K562 (cell line): Measurements from ENCODE around the gene PHYH. TPM values are rescaled to one million over a fixed set of nuclear protein-coding genes. Genes with fewer than 3 reads are reported as not detected.

Source experiments
- ATAC-seq: fragments of 200-7000 bp; cut with Tn5 transposase; 3 replicates; pipeline ENCODE4 v1.9.1; 2020; ENCODE audit warnings: moderate library complexity
- BruUV-seq: library from RNA; stranded (reverse); fragments of 400-500 nt; replicated peaks from 2 replicates; lab custom pipeline; 2021; lab: Mats Ljungman, UMichigan
- CTCF ChIA-PET: fragments of 300-600 bp; formaldehyde crosslinking; extraction: SDS; loops from one replicate; lab custom pipeline; 2021; ENCODE audit warnings: low intra/inter-chr PET ratio; lab: Yijun Ruan, JAX
- POLR2A ChIA-PET: fragments of 300-600, 350-650 bp; sonication (Branson Sonifier 250); formaldehyde crosslinking; extraction: SDS; loops from one replicate; lab custom pipeline; 2021; ENCODE audit warnings: antibody characterized with exemption, inconsistent platforms; lab: Yijun Ruan, JAX
- DNase-seq, 4 experiments: peaks; one replicate each; pipeline versions ENCODE4 v3.0.0 to v3.0.0-alpha.2; 2011 to 2018; ENCODE audit warnings: low spot score in 3 of 4, mixed read lengths in 3 of 4; ENCODE audit errors: extremely low read depth in 1 of 4
- FAIRE-seq: peaks from 2 replicates; lab custom pipeline; 2011; peaks lifted over from hg19 to GRCh38; lab: Jason Lieb, UNC
- H2AFZ ChIP-seq: 2 replicates; pipeline ENCODE4 v1.6.0; 2011; ENCODE audit warnings: low read depth, low read length, control low read depth, inconsistent platforms
- H3K27ac ChIP-seq: fragments of 200-600 bp; 3 replicates; pipeline ENCODE4 v1.8.0; 2011; ENCODE audit warnings: low read depth, mild to moderate bottlenecking, control low read depth, inconsistent platforms, low read length, moderate library complexity, mixed read lengths; ENCODE audit errors: extremely low read depth
- H3K27me3 ChIP-seq, 2 experiments: fragments of 300-600 bp in 1 of 2; 2 replicates in 1 of 2; 3 replicates in 1 of 2; pipeline versions ENCODE4 v1.6.0 to v1.8.0; 2011; ENCODE audit warnings: inconsistent platforms in 2 of 2, low read length in 2 of 2, mild to moderate bottlenecking in 1 of 2, mixed read lengths in 1 of 2, moderate library complexity in 1 of 2; ENCODE audit not compliant: control insufficient read depth in 2 of 2, insufficient read depth in 2 of 2
- H3K36me3 ChIP-seq: fragments of 300-600 bp; 3 replicates; pipeline ENCODE4 v1.8.0; 2011; ENCODE audit warnings: mild to moderate bottlenecking, low read length, inconsistent platforms; ENCODE audit not compliant: control insufficient read depth, insufficient read depth
- H3K4me1 ChIP-seq, 2 experiments: fragments of 200-600 bp in 1 of 2; replicated peaks in 1 of 2; 2 replicates in 1 of 2; 3 replicates in 1 of 2; pipeline versions ENCODE4 v1.5.1 to v1.8.0; 2011; ENCODE audit warnings: inconsistent platforms in 2 of 2, low read length in 2 of 2, mild to moderate bottlenecking in 1 of 2, mixed read lengths in 1 of 2, moderate library complexity in 1 of 2; ENCODE audit not compliant: control insufficient read depth in 2 of 2, insufficient read depth in 2 of 2
- H3K4me2 ChIP-seq: 2 replicates; pipeline ENCODE4 v1.6.1; 2011; ENCODE audit warnings: low read length, control low read depth, inconsistent platforms, mixed read lengths; ENCODE audit not compliant: insufficient read depth
- H3K4me3 ChIP-seq: fragments of 200-600 bp; sonication (generic), shearing (Covaris generic); 2 replicates; pipeline ENCODE4 v1.5.1; 2016; ENCODE audit warnings: control low read depth, inconsistent platforms
- H3K79me2 ChIP-seq: fragments of 200-600 bp; 3 replicates; pipeline ENCODE4 v1.8.0; 2011; ENCODE audit warnings: low read length, inconsistent platforms; ENCODE audit not compliant: control insufficient read depth, insufficient read depth
- H3K9ac ChIP-seq, 2 experiments: 2 replicates each; pipeline versions ENCODE4 v1.6.0 to v1.6.1; 2011; ENCODE audit warnings: low read depth in 2 of 2, low read length in 2 of 2, control low read depth in 1 of 2, inconsistent platforms in 1 of 2, mild to moderate bottlenecking in 1 of 2, mixed read lengths in 1 of 2; ENCODE audit not compliant: insufficient read depth in 1 of 2
- H3K9me1 ChIP-seq: one replicate; pipeline ENCODE4 v1.6.0; 2011; ENCODE audit warnings: inconsistent platforms, mild to moderate bottlenecking, low read length, moderate library complexity; ENCODE audit not compliant: control insufficient read depth, insufficient read depth
- H3K9me3 ChIP-seq: replicated peaks from 2 replicates; pipeline ENCODE4 v1.5.1; 2011; ENCODE audit warnings: low read depth, low read length, inconsistent platforms; ENCODE audit not compliant: control insufficient read depth, insufficient read depth
- H4K20me1 ChIP-seq: replicated peaks from 2 replicates; pipeline ENCODE4 v1.6.1; 2011; ENCODE audit warnings: low read length, inconsistent platforms, mixed read lengths; ENCODE audit not compliant: control insufficient read depth, insufficient read depth
- CHD4 ChIP-seq: fragments of 200-600 bp; sonication (generic); IDR thresholded peaks from 3 replicates; pipeline ENCODE4 v1.6.1; 2012; ENCODE audit warnings: low read depth, mild to moderate bottlenecking, mixed read lengths, low read length, inconsistent platforms; ENCODE audit not compliant: insufficient read depth, insufficient replicate concordance, poor library complexity, severe bottlenecking
- GTF3C2 ChIP-seq: IDR thresholded peaks from 3 replicates; pipeline ENCODE4 v1.6.1; 2011; ENCODE audit warnings: borderline replicate concordance, mild to moderate bottlenecking, moderate library complexity; ENCODE audit not compliant: insufficient read length; ENCODE audit errors: extremely low read depth
- LCOR ChIP-seq: sonication (generic); formaldehyde crosslinking; IDR thresholded peaks from 2 replicates; pipeline ENCODE4 v1.8.0; 2022; ENCODE audit warnings: mild to moderate bottlenecking, missing genetic modification reagents
- MCM2 ChIP-seq: fragments of 450-650 bp; IDR thresholded peaks from 2 replicates; pipeline ENCODE4 v1.6.1; 2017; ENCODE audit warnings: low read depth, mild to moderate bottlenecking
- MCM3 ChIP-seq: fragments of 450-650 bp; IDR thresholded peaks from 2 replicates; pipeline ENCODE4 v1.6.1; 2016
- MEF2A ChIP-seq: IDR thresholded peaks from 2 replicates; pipeline ENCODE4 v1.6.1; 2011; ENCODE audit warnings: low read depth, mild to moderate bottlenecking, low read length, moderate library complexity; ENCODE audit not compliant: control insufficient read depth
- PHTF2 ChIP-seq: fragments of 250-450 bp; sonication (Bioruptor Pico); IDR thresholded peaks from 2 replicates; pipeline ENCODE4 v1.5.0; 2021; ENCODE audit warnings: mild to moderate bottlenecking
- PTBP1 ChIP-seq: fragments of 200-400 bp; formaldehyde crosslinking; IDR thresholded peaks from 2 replicates; pipeline ENCODE4 v1.6.1; 2017; ENCODE audit warnings: low read depth, low read length
- RFX7 ChIP-seq: fragments of 250-450 bp; sonication (Bioruptor Pico); IDR thresholded peaks from 2 replicates; pipeline ENCODE4 v1.5.1; 2021; ENCODE audit warnings: mild to moderate bottlenecking
- SIRT6 ChIP-seq: IDR thresholded peaks from one replicate; pipeline ENCODE4 v1.6.1; 2012; ENCODE audit warnings: low read depth, mild to moderate bottlenecking, control low read depth, inconsistent platforms, low read length, moderate library complexity
- TCF3 ChIP-seq: sonication (generic); formaldehyde crosslinking; IDR thresholded peaks from 2 replicates; pipeline ENCODE4 v1.4.0; 2020; ENCODE audit warnings: mild to moderate bottlenecking, missing genetic modification reagents
- THAP12 ChIP-seq: fragments of 250-450 bp; sonication (Bioruptor Pico); IDR thresholded peaks from 2 replicates; pipeline ENCODE4 v1.9.0; 2021; ENCODE audit warnings: mild to moderate bottlenecking, inconsistent platforms
- ZFX ChIP-seq: sonication (generic); formaldehyde crosslinking; IDR thresholded peaks from 2 replicates; pipeline ENCODE4 v1.8.0; 2022; ENCODE audit warnings: mild to moderate bottlenecking, missing genetic modification reagents, moderate library complexity
- ZNF197 ChIP-seq: fragments of 200-800 bp; sonication (Bioruptor generic); IDR thresholded peaks from 2 replicates; pipeline ENCODE4 v1.6.1; 2016; ENCODE audit warnings: low read depth, missing genetic modification characterization, missing compliant biosample characterization
- ZNF239 ChIP-seq: fragments of 250-450 bp; sonication (Bioruptor Pico); IDR thresholded peaks from 2 replicates; pipeline ENCODE4 v1.4.0; 2020; ENCODE audit warnings: mild to moderate bottlenecking
- ZNF384 ChIP-seq: IDR thresholded peaks from 2 replicates; pipeline ENCODE4 v1.6.1; 2012; ENCODE audit warnings: low read depth, low read length, improper control_type of control experiment
- ZNF444 ChIP-seq: fragments of 250-450 bp; sonication (Bioruptor Pico); IDR thresholded peaks from 2 replicates; pipeline ENCODE4 v1.4.0; 2020; ENCODE audit warnings: mild to moderate bottlenecking, moderate library complexity
- ZNF655 ChIP-seq: fragments of 250-450 bp; sonication (Bioruptor Pico); IDR thresholded peaks from 2 replicates; pipeline ENCODE4 v1.5.0; 2021
- WGBS: fragments of 100-300 bp; shearing (Covaris generic); methylation state at CpG from one replicate; pipeline ENCODE4 v1.1.6; 2016; ENCODE audit warnings: low coverage, mixed read lengths; ENCODE audit not compliant: insufficient coverage; ENCODE audit errors: missing lambda C conversion rate; 5-methylcytosine and 5-hydroxymethylcytosine counted together
- in situ Hi-C: fragments of 300-500 bp; cut with MboI; formaldehyde crosslinking; loops from 4 replicates; pipeline ENCODE4 v1.15.0; 2018; ENCODE audit warnings: inconsistent platforms, mixed read lengths
- intact Hi-C: fragments of 100-400 bp; cut with micrococcal nuclease; formaldehyde crosslinking; loops from 2 replicates; pipeline ENCODE4 v1.14.2; 2022
- polyA plus RNA-seq, 8 experiments: library from polyadenylated mRNA; depleted of rRNA in 4 of 8; stranded (reverse) in 5 of 8; unstranded in 3 of 8; fragments of >200 nt; fragmentation: Nextera tagmentation in 2 of 8; fragmentation: Illumina TruSeq in 1 of 8; extraction: Ambion mirVana in 2 of 8; extraction: Trizol in 1 of 8; gene quantifications; 2 replicates each; pipeline versions ENCODE4 v1.2.1 to v1.2.3, GENCODE V29; 2011 to 2014; ENCODE audit warnings: inconsistent platforms in 1 of 8, missing spikeins in 1 of 8
- total RNA-seq, 7 experiments: library from RNA; depleted of rRNA in 6 of 7; stranded (reverse); fragments of >200 nt in 6 of 7; fragmentation: Illumina TruSeq in 2 of 7; extraction: Trizol in 2 of 7; gene quantifications; 2 replicates each; pipeline versions ENCODE4 v1.2.1 to v1.2.3, GENCODE V29; 2011 to 2021; ENCODE audit warnings: low replicate concordance in 1 of 7

The PHYH gene
- total and polyA plus RNA-seq, 9 of the 15 experiments (the other 6 are each of a cell fraction or from before 2014, with no cell fraction given), result 3.8 to 6.9 (median 5.7) TPM

- ATAC-seq (no peak), DNase-seq (no peak), FAIRE-seq (no peak)
- H2AFZ ChIP-seq, result no peak overlapping the region
- ChIA-PET POLR2A (interaction anchor here (0.8 to 1.3 kb wide), 2 partner anchors 23 to 28 kb away, joined by 3 read pairs; no protein-coding TSS in a partner anchor), CTCF (no interaction called here)
- in situ Hi-C loops (no loop called here), intact Hi-C loops (no loop called here)
- no peaks in the 10 kb centered on the region for H3K4me1 ChIP-seq
- no TSS peak for BruUV-seq
- no peaks in the 10 kb centered on the region for H3K9me3 ChIP-seq
- no peaks in the 10 kb centered on the region for H4K20me1 ChIP-seq
- no peak overlapping the region for H3K4me2 ChIP-seq
- no peaks in the 10 kb centered on the region for H3K9me1 ChIP-seq
- H3K27me3 ChIP-seq, result no peaks in the 10 kb centered on the region
- H3K27ac ChIP-seq, result no peak overlapping the region
- H3K4me3 ChIP-seq, result no peak overlapping the region
- no peak overlapping the region for H3K9ac ChIP-seq
- 84% methylated on average over 10 of the region's 10 CpGs for WGBS
- H3K79me2 ChIP-seq, result no peaks in the 10 kb centered on the region
- peaks cover 75% of the 10 kb centered on the region; the same call in 2 of the 3 replicates for H3K36me3 ChIP-seq
- TF ChIP-seq CHD4 (no peak), GTF3C2 (no peak), ZNF444 (CRISPR knock-in tag) (no peak), PTBP1 (no peak), ZNF384 (no peak), ZFX (no peak), TCF3 (CRISPR knock-in tag) (no peak), SIRT6 (no peak), MCM3 (no peak), ZNF197 (CRISPR knock-in tag) (no peak), ZNF655 (CRISPR knock-in tag) (no peak), THAP12 (CRISPR knock-in tag) (no peak), MCM2 (no peak), LCOR (CRISPR knock-in tag) (no peak), RFX7 (CRISPR knock-in tag) (no peak), MEF2A (no peak), PHTF2 (CRISPR knock-in tag) (no peak), ZNF239 (CRISPR knock-in tag) (no peak)
These were observed 28.7 kb upstream of the PHYH start for GRCh38 chr10:13328613-13329012.
